Stimulated activated CD4-positive, alpha-beta T cell treated with anti-CD3 and anti-CD28 coated beads, TNF-alpha, amount 100 ng/mL, for 48 hours (primary cell): ENCODE measurements around the gene RNF26.
A peak's percentile ranks its signal among the peaks of the same experiment; 100 is the strongest.

Experiments used
- DNase-seq, 3 donors: peaks; one replicate each; pipeline ENCODE4 v3.0.0-alpha.2; 2020; ENCODE audit warnings: low read depth in 3 of 3

RNF26 gene

DNA sequence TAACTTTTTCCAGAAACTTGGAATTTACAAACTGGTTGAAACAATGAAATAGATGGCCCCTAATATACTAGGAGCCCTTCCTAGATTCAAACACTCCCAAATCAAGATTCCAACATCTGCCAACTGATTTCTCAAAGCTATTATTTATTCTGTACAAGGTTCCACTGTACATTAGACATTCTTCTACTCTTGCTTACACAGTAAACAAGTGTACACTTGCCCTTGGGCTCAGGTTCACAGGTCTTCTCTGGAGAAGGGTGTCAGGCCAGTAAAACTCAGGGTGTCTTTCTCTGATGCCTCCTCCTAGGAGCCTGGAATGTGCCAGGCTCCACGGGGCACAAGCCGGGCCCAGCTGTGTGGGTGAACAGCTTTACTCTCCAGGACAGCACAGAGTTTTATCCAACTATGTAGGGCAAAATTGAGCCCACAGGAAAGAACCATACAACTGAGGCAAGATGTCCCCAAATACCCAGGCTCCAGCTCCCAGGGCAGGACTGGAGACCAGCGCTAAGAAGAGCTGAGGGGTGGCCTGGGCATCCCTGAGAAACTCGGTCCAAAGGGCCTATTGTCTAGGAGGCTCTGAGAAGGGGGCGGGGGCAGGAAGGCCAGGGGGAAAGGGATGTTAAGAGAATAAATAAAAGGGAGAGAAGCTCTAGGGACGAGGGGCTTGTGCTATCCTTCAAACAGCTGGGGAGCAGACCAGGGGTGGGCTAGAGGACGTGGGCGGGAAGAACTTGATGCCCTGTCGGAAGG is 20.9 kb downstream of the RNF26 start:
- no peak for DNase-seq

DNA sequence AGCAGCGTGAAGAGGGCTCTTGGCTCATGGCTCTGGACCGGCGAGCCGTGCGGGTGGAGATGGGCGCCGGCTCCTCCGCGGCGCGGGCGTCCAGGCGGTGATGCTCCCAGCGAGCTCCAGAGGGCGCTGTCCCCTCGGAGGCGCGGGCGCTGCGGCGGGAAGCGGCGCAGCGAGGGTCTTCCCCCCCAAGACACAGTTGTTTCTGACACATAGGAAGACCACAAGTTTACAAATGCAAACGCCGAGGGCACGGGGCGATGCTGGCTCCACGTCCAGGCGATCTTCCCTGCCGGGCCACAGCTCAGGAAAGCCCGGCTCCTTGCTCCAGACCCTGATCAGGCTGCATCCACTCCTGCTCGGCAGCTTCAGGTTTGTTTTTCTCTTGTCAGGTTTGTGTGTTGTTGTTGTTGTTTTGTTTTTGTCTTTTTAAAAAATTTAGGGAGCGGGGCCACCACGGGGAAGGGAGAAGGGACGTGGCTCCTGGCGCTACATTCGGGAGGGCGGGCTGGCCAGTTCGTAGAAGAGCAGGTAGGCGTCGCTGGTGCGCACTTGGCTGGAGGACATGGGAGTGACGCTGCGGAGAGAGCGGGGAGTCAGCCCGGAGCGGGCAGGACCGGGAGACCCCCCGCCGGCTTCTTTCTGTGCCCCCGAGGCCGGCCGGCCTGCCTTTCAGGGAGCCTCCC is 22.2 kb downstream of the RNF26 start:
- peak; percentile 46 to 74 (median 57) for DNase-seq

DNA sequence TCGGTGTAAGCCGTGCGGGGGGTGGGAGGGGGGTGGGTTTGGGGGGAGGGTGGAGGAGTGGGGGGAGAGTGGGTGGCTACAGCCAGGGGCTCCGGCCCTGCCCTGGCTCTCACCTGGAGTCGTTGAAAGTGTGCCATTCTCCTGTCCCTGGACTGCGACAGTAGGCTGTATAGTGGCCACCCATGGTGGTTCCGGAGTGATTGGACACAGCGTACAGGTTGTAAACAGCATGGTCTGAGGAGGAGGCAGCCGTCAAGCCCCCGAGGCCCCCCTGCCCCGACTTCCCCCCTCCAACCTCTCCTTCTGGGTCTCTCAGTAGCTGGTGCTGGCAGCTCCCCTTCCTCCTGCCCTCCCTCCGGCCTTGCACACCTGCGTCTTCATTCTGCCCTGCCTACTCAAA is 22.7 kb downstream of the RNF26 start:
- DNase-seq: no peak

DNA sequence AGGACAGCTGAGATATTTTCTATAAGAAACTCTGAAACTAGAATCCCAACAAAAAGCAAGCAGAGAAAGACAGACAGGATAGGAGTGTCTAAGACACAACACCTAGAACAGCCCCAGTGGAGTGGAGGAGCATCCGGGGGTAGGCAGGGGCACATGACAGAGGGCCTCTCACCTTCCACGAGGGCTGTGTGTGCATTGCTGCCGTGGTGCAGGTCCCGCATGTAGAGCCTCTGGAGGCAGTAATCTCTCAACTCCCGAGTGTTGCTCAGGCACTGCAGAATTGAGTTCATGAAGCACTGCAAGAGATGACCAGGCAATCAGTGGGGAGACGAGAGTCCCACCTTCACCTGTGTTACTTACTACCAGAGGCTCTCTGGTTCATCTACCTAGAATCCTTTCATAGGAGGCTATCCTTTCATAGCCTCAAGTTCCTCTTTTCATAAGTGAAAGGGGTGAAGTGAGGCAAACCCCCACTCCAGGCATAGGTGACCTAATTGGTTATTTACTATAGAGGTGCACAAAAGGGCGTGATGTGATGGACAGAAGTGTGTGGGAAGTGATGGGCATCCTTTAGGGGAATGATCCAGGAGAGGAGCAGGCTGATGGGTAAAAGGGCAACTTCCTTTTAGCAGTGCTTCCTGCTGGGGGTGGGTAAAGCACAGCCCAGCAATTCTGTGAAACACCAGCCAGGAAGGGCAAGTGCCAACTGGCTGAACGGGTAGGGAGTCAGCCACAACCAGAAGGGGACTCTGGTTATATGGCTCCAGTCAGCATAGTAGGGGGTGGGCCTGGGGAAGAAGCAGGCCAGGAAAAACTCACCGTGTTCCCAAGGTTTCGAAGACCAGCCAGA is 25.3 kb downstream of the RNF26 start:
- DNase-seq: no peak

DNA sequence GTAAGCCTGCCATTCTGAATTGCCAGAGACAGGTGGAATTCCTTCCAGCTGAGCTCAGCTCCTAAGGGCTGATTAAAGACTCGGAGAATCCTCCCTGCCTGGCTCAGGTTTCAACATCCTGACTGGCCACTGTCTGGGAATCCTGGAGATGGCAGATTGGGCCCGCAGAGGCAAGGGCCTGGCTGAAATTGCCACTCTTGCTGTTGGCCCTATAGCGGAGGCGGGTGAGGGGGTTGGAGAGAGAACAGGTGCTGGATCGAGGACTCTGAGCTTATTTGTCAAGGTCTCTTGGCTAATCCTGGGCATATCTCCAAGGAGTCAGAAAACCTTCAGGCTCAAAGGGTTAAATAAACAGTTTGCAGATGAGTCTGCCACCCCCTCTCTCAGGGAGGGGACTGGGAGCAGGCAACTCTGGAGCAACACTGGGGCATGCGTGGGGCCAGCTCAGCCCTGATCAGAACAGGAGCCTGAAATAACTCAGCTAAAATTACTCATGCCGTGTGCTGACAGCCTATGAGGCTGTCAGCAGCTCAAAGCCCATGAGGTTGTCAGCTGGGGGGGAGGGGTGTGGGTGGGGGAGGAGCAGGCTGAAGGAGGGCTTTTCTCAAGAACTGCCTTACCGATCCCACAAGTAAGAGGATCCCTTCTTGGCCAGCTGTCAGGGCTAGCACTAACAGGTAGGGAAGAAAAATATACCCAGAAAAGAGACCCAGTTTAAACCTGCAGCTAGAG is 26.9 kb downstream of the RNF26 start:
- DNase-seq: peak; percentile 40 to 66 (median 58)

DNA sequence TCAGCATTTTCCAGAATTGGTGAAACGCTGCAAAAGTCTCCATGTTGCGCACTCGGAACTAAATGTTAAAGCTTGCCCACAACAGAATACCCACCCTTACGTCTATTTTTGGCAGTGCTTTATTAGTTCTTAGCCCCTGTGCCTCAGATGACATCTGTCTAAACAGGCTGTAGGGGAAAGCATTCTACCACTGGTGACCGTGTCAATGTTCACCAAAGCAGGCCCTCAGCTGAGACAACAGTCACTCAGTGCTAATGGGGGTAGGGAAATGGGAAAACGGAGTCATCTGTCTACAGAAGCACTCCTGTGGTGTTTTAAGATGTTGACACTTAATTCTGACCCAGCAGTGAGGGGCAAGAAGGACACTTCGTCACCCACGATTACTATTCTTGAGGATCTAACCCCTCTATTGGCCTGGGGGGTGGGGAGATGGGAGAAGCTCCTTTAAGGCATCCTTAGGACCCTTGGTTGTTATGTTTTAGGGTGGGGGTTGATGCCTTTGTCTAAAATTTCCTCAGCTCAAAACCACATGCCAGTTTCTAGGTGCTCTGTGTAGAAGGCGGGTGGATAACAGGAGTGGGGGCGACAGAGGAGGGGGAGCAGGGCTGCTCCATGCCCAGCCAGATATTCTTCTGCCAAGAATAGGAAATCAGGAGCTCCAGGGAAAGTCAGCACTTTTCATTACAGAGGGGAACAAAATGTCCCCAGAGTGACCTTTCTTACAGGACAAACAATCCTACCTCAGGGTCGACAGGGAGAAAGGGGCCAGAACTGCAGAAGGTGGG is 27.8 kb downstream of the RNF26 start:
- DNase-seq: no peak

DNA sequence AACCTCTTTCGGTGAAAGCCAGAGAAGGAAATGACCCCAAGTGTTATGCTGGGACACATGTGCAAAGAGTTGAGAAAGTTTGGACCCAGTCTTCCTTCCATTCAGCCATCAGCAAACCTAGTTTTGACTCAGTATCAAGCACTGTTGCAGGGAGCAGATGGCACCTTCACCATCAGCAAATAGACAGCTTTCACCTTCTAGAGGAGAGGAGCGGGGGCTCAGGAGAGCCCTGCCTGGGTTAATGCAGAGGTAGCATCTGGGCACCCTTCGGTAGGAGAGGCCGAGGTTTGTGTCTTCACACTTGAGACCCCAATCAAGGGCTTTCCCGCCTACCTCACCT is 28.4 kb downstream of the RNF26 start:
- DNase-seq: no peak

DNA sequence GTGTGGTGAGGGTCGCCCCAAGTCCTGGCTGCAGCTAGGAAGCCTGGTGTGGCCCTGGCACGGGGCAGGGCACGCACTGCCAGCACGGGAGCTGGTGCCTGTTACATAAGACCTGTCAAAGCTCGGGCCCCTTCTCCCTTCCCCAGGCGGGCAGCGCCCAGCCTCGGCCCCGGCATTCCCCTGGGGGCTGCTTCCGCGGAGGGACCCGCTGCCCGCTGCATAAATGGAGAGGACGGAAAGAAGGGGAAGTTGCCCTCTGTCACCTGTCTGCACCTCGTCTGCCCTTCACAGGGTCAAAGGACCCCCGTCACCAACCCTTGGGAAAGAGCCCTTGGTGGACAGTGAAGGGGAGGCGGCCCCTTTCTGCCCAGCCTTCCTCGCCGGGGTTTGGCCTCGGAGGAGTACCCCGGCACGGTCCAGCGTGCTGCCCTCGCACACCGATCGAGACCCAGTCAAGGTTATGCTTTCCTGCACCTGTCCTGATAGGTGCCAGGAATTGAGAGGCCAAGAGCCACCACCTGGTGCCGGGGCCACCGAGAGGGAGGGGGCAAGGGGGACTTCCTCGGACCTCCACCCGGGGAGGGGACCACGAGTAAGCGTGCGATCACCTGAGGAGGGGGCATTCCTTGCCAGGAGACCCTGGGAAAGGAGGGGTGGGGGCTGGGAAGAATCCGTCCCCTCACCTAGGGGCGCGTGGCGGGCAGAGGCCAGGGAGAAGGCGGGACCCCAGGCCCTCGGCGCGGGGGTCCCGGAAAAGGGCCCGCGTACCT is 28.9 kb downstream of the RNF26 start:
- DNase-seq: no peak

DNA sequence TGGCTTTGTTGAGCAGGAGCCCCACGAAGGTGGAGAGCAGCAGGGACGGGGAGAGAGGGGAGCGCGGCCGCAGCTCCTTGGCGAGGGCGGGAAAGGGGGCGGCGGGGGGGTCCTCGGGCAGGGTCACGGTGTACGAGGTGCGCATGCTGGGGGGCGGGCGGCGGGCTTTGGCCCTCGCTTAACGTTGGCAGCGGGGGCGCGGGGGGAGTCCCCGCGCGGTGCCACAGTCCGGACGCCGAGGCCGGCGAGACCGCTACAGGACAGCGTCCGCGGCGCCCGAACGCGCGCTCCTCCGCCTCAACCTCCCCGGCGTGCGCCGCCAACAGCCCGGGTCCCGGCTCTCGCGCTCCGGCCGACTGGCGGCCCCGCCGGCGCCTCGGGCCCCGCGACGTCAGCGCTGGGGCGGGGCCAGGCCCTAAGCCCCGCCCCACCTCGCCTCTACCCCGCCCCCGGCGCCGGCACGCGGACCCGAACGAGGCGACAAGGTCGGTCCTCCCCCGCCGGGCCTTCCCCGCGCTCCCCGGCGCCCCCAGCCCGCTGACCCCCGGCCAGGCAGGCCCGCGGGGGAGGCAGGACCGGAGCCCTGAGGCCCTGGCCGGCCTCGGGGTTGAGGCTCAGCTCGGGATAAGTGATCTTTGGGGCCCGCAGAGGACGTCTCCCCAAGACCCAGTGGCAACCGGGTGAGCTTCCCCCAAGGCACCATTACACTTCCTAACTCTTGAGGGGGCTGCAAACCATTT is 29.7 kb downstream of the RNF26 start:
- peak in 1 of 3 donors; percentile 22 for DNase-seq

DNA sequence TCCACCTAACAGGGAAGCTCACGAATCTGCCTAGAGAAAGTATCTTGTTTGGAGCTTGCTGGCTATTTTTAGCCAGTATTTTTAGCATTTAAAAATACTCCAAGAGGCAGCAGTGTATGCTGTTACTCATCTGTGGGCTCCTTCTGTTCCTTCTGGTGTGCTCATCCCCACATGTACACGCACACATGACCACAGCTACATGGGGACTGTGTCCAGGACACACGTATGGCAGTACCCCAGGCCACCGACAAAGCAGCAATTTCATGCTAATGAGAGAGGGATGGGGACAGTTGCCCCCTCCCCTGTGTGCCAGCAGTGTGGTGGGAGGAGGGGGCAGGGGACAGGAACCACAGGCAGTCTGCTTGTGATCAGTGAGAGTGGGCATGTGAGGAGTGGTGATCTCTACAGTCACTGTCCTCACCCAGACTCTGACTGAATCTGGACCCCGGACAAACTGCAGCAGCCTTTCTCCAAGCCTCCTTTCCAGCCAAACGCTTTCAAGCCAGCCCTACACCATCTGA is 30.8 kb downstream of the RNF26 start:
- DNase-seq: no peak

DNA sequence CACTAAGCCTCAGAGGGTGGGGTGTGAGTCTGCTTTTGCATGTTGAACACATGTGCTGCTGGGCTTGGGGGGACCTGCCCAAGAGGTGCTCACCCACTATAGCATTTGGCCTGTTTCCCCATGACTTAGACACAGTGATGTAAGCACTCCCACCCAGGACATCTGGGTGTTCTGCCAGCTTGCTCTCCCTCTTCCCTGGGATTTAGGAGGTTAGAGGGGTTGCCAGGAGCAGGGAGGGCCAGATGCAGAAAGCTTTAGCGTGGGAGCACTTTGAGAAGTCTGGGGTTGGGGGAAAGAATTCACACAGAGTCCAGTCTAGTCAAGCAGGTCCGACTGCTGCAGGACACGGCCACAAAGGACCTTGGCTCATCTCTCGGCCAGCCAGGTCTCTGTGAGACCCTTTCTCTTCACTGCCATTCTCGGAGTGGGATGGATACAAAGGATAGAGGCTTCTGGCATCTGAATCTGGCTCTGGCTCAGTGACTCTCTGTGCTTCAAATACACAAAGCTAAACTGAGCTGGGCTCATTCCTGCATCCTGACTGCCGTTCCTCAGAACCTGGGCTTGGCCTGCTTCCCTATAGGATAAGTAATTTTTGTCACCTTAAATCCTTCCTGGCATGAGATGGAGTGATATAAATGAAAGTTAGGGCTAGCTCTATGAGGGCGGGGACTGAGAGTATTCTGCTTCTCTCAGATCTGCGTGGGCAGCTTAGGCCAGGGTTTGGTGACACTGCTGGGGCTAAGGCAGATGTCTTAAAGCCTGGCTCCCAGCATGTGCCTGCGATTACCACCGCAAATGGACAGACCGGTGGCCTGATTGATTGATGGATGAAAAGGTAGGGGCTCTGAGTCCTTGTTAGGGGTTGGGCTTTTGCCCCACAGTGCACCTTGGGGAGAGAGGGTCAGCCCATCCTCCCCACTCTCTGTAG is 32.6 kb downstream of the RNF26 start:
- no peak for DNase-seq

DNA sequence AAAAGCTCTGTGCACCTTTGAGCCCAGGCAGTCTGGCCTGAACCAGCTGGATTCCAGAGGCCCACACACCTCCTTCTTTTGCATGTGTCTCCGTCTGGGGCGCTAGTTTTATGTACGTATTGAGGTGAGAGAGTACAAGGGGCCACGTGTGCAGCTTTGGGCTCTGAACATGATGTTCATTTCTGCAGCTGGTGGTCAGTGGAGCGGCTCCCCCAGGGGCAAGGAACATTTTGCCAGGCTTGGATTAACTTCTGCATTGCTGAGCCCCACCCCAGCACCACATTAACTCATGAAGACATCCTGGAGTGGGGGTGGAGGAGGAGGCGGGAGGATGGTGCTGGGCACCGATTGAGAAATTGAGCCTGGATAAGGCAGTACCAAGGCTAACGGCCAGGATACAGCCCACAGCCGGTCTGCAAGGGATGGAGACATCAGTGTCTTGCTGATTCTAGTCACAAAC is 33.4 kb downstream of the RNF26 start:
- DNase-seq: no peak

DNA sequence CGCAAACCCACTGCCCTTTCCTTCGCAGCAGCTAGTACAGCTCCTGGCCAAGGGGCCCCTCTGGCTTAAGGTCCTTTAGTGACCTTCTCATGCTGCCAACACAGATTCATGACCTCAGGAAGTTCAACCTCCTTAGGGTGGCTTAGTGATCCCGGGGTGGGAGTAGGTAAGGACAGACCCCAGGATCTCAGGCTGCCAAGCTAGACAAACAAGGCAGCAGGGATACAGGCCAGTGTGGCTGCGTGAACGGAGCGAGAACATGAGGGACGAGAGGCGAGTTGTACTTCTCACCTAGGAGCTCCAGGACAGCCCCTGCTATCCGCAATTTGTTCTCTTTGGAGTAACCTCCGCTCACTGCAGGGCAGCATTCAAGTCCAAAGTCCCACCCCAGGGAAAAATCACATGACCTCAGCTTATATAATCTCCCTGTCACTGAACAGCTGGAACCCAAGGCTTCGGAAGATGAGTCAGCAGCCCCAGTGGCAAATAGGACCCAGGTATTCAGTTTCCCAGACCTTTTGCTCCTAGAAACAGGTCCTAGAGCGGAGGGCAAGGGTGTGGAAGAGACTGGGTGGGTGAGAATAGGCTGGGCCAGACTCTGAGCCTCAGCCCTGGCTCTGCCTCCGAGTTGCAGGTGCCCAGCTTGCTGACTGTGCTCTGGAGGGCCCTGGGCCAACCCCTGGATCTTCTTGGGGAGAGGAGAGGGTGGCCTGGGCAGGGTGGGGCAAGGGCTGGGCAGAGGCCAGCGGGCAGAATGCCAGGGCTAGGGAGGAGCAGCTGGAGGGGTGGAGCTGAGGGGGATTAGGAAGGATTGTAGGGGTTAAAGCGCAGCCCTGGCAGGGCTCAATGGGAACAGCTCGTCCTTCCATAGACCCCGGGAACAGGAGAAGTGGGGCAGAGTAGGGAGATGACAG is 34.1 kb downstream of the RNF26 start:
- no peak for DNase-seq

DNA sequence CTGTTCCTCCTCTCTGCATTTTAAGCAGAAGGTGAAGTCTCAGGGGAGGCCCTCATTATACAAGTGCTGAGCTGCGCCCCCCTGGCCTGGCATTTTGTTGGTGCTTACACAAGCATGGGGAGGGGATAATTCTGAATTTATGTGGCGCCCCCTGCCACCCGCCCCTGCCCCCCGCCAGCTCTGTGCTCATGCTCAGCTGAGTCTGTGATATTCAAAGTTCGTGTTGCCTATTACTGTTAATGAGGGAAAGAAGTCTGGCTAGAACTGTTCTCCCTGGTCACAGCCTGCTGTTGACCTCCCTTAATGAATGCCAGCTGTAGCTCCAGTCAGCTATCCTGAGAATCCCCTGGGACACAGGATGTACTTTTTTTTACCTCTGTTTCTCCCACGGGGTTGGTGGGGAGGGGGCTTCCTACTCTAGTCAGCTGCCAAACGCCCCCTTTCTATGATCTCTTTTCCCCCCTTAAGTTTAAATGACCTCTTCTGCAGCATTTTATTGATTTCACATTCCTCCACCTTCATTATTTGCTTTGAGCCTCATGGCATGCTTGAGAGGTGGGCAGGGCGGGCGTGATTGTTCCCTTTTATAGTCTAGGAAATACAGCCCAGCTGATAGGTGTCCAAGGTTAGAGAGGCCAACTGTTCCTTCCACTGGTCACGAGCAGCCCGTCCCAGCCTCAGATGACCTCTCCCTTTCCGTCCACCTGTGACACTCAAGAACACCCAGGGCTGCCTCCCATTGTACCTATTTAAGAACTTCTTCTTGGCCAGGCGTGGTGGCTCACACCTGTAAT is 35.0 kb downstream of the RNF26 start:
- DNase-seq: no peak

DNA sequence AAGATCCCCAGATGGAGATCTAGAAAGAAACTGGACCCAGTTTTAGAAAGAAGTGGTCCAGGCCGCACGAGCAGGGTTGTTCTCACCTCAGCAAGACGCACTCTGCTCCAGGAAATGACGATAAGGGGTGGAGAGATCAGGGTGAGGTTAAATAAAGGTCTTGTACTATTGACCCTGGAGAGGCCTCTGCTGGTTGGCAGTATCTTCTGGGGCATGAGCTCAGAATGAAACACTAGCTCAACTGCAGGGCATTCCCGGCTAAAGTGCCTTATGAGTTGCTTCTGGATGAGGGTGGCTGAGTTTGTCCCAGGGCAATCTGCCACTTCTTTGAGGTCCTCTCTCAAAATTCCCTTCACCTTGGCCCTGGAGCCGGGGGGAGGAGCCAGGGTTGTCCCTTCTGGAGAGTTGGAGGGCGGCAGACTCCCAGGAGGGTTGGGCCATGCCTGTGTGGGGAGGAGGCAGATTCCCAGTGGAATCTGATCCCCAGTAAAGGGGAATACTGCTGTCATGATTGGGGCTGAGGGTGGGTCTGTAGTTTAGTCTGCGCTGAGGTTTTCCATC is 36.2 kb downstream of the RNF26 start:
- DNase-seq: no peak

DNA sequence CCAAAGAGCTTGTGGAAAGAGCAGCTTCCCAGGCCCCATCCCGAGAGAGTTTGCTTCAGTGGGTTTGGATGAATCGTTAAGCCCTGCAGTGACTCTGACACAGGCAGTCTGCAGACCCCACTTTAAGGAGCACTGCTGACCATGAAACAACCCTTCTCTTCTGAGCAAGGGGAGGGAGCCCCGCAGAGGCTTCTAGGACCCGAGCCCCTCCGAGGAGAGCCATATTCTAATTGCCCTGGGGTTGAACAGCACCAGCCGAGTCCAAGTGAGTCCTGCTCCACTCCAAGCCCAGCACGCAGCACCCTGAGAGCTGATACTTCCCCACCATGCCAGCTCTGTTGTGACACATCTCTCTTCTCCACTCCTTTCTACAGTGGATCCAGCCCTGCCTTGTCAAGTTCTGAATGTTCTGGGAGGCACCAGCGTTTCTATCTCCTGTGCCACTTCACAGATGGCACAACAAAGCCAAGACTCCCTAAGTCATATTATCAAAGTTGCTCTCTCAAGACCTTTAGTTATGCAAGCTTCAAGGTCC is 36.8 kb downstream of the RNF26 start:
- DNase-seq: no peak
